Tibial nerve (tissue), 4 donors: ENCODE measurements around the gene TNFRSF21. TPM values are rescaled to one million over a fixed set of nuclear protein-coding genes. Genes with fewer than 3 reads are reported as not detected.

Experiments
- DNase-seq, 2 donors: peaks; one replicate each; pipeline ENCODE4 v3.0.0-alpha.2; 2019; ENCODE audit warnings: low spot score in 2 of 2
- H3K27ac ChIP-seq, 4 donors: fragments of 200-600 bp; sonication (generic) in 3 of 4; one replicate each; pipeline ENCODE4 v1.5.1; 2017 to 2019; ENCODE audit warnings: mild to moderate bottlenecking in 1 of 4
- H3K27me3 ChIP-seq, 2 donors: fragments of 200-600 bp; sonication (generic) in 1 of 2; one replicate each; pipeline versions ENCODE4 v1.5.1 to v1.6.0; 2017 to 2019
- H3K36me3 ChIP-seq, 3 donors: fragments of 200-600 bp; sonication (generic); one replicate each; pipeline ENCODE4 v1.5.1; 2018 to 2019
- H3K4me1 ChIP-seq, 4 donors: fragments of 200-600 bp; sonication (generic) in 3 of 4; one replicate each; pipeline ENCODE4 v1.5.1; 2017 to 2019
- H3K4me3 ChIP-seq, 4 donors: fragments of 200-600 bp; sonication (generic) in 3 of 4; one replicate each; pipeline ENCODE4 v1.5.1; 2017 to 2019; ENCODE audit warnings: mild to moderate bottlenecking in 1 of 4, moderate library complexity in 1 of 4
- H3K9me3 ChIP-seq, 4 donors: fragments of 200-600 bp; sonication (generic) in 3 of 4; one replicate each; pipeline ENCODE4 v1.5.1; 2017 to 2019
- EP300 ChIP-seq, 2 donors: sonication (generic); formaldehyde crosslinking; IDR thresholded peaks; one replicate each; pipeline ENCODE4 v1.6.1; 2017; ENCODE audit warnings: antibody characterized with exemption in 2 of 2, mild to moderate bottlenecking in 1 of 2
- POLR2A ChIP-seq, 2 donors: fragments of 450-650 bp; IDR thresholded peaks; one replicate each; pipeline ENCODE4 v1.6.1; 2017; ENCODE audit warnings: antibody characterized with exemption in 2 of 2, mild to moderate bottlenecking in 2 of 2, moderate library complexity in 2 of 2
- WGBS, 2 donors: methylation state at CpG; one replicate each; pipeline ENCODE4 v1.1.5; 2018; 5-methylcytosine and 5-hydroxymethylcytosine counted together
- total RNA-seq, 4 donors: library from RNA; depleted of rRNA; stranded (reverse); fragments of >200 nt; gene quantifications; one replicate each; pipeline ENCODE4 v1.1.0, GENCODE V29; 2016
- TF ChIP-seq, protein P1 (sequence below), 5 experiments: fragments of 200-600 bp in 3 of 5; fragments of 450-650 bp in 2 of 5; sonication (generic) in 3 of 5; IDR thresholded peaks; one replicate each; pipeline ENCODE4 v1.5.1; 2016 to 2019; ENCODE audit warnings: antibody characterized with exemption in 5 of 5, mild to moderate bottlenecking in 3 of 5, moderate library complexity in 2 of 5

Gene TNFRSF21
- total RNA-seq, 4 donors from 2014 or later, result 5.7 to 8.0 (median 7.6) TPM

DNA sequence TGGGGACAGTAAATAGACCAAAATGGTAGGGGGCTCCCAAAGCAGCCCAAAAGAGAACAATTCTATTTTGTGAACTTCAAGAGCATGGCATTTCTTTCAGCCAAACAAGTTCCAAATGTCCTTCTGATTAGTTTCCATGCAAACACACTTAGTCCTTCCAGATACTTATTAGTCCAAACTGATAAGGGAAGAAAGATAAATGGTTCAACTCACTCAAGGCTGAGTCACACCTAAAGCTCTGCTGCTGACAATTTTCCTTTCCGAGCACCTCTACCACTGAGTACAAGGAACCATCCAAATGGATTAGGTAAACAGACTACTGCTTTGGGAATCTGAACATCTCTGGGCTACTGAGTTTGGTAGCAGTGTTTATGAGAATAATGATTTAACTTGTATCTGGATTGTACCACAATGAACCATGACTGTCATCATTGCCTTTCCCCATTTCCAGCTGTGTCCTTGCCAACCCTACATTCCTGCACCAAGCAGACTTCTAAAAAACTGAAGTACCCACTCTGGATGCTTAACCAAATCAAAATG, 71.2 kb downstream of the TNFRSF21 start:
- Histone ChIP-seq H3K4me3 (no peak overlapping the region), H3K36me3 (no peaks in the 10 kb centered on the region), H3K9me3 (no peaks in the 10 kb centered on the region), H3K27ac (no peak overlapping the region), H3K27me3 (no peaks in the 10 kb centered on the region), H3K4me1 (peaks cover 0 to 5% (median 2%) of the 10 kb centered on the region in 4 donors)
- WGBS, 2 donors, result 93 to 100% methylated on average over 1 of the region's 1 CpG
- TF ChIP-seq POLR2A (IDR thresholded peaks at IDR 0.05) (no peak), EP300 (IDR thresholded peaks at IDR 0.05) (no peak)
- TF ChIP-seq, protein P1, sequence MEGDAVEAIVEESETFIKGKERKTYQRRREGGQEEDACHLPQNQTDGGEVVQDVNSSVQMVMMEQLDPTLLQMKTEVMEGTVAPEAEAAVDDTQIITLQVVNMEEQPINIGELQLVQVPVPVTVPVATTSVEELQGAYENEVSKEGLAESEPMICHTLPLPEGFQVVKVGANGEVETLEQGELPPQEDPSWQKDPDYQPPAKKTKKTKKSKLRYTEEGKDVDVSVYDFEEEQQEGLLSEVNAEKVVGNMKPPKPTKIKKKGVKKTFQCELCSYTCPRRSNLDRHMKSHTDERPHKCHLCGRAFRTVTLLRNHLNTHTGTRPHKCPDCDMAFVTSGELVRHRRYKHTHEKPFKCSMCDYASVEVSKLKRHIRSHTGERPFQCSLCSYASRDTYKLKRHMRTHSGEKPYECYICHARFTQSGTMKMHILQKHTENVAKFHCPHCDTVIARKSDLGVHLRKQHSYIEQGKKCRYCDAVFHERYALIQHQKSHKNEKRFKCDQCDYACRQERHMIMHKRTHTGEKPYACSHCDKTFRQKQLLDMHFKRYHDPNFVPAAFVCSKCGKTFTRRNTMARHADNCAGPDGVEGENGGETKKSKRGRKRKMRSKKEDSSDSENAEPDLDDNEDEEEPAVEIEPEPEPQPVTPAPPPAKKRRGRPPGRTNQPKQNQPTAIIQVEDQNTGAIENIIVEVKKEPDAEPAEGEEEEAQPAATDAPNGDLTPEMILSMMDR (IDR thresholded peaks at IDR 0.05), result no peak
- no peak for DNase-seq

DNA sequence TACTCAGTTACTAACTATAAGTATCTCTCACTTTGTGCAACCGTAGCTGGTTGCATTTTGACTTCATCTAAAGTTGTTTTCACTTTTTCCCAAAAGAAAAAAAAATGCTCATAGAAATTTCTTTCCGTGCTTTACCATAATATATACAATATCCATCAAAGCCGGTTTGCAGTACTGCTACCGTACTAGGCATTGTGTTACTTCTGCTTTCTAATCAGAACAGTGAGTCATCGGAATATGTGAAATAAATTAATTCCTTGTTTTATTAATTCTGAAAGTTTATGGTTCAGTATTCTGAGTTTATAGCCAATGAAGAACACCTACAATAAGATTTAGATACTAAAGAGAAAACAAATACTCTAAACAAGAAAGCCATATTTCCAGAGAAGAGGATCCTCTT, 72.5 kb downstream of the TNFRSF21 start:
- H3K27ac ChIP-seq, result no peak overlapping the region
- peaks cover 0 to 5% (median 2%) of the 10 kb centered on the region in 4 donors for H3K4me1 ChIP-seq
- H3K9me3 ChIP-seq, result no peaks in the 10 kb centered on the region
- no peak overlapping the region for H3K4me3 ChIP-seq
- 85 to 91% methylated on average over 5 of the region's 5 CpGs for WGBS, 2 donors
- TF ChIP-seq EP300 (IDR thresholded peaks at IDR 0.05) (no peak), POLR2A (IDR thresholded peaks at IDR 0.05) (no peak)
- TF ChIP-seq, protein P1 (IDR thresholded peaks at IDR 0.05), result no peak
- no peak for DNase-seq
- H3K27me3 ChIP-seq, result no peaks in the 10 kb centered on the region
- no peaks in the 10 kb centered on the region for H3K36me3 ChIP-seq

DNA sequence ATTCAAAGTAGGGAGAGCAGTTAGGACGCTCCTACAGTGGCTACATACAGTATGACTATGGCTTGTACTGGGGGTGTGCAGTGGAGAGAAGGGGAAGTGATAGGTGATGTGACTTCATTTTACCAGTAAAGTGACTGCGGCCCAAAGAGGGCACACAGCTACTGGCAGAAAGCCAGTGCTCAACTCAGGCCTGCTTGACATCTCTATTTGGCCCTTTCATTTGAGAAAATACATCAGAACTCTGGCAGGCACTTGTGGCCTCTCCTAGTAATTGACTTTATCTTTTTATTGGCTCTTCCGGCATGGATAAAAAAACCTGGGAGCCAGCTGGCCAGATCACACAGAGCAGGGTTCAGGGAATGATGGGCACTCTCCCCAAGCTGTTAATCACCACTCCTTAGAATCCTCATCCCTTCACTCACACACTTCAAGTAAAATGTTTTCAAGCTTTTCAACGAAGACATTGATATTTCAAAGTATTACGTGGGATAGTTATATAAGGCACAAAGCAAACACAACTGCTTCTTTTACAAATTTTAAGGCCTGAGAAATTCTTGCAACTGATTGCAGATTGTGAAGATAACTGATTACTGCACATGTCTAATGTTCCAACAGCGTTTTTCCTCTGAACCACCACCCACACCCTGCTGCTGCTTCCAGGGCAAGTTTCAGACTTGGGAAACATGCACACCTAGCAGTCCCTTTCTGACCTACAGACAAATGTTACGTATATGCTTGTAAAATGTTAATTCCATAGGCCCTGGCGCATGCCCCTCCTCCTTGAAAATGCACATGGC, 73.5 kb downstream of the TNFRSF21 start:
- DNase-seq, result no peak
- H3K27ac ChIP-seq, result no peak overlapping the region
- H3K4me3 ChIP-seq, result no peak overlapping the region
- H3K4me1 ChIP-seq, result peaks cover 0 to 5% (median 0%) of the 10 kb centered on the region in 4 donors
- no peaks in the 10 kb centered on the region for H3K9me3 ChIP-seq
- no peaks in the 10 kb centered on the region for H3K36me3 ChIP-seq
- WGBS, 2 donors, result 65 to 71% methylated on average over 8 of the region's 8 CpGs
- H3K27me3 ChIP-seq, result no peaks in the 10 kb centered on the region
- TF ChIP-seq POLR2A (IDR thresholded peaks at IDR 0.05), result no peak
- TF ChIP-seq, protein P1 (IDR thresholded peaks at IDR 0.05), result no peak
- no peak for TF ChIP-seq EP300 (IDR thresholded peaks at IDR 0.05)

DNA sequence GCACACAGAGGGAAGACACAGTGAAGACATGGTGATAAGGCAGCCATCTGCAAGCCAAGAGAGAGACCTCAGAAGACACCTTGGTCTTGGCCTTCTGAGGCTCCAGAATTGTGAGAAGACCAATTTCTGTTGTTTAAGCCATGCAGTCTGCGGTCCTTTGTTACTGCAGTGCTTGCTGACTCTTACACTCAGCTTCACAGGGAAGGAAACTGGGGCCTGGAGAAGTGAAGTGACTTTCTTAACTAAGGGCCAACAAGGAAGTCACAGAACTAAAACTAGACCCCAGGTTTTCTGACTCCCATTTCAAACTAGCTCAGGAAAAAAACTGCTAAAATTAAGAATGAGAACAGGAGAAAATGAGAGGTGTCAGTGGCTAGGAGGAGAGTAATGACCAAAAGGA, 74.3 kb downstream of the TNFRSF21 start:
- 85 to 88% methylated on average over 1 of the region's 1 CpG for WGBS, 2 donors
- no peak for DNase-seq
- Histone ChIP-seq H3K36me3 (no peaks in the 10 kb centered on the region), H3K4me1 (peaks cover 0 to 5% (median 0%) of the 10 kb centered on the region in 4 donors), H3K9me3 (no peaks in the 10 kb centered on the region), H3K27ac (no peak overlapping the region), H3K27me3 (no peaks in the 10 kb centered on the region), H3K4me3 (no peak overlapping the region)
- TF ChIP-seq EP300 (IDR thresholded peaks at IDR 0.05) (no peak), POLR2A (IDR thresholded peaks at IDR 0.05) (no peak)
- TF ChIP-seq, protein P1 (IDR thresholded peaks at IDR 0.05), result no peak

DNA sequence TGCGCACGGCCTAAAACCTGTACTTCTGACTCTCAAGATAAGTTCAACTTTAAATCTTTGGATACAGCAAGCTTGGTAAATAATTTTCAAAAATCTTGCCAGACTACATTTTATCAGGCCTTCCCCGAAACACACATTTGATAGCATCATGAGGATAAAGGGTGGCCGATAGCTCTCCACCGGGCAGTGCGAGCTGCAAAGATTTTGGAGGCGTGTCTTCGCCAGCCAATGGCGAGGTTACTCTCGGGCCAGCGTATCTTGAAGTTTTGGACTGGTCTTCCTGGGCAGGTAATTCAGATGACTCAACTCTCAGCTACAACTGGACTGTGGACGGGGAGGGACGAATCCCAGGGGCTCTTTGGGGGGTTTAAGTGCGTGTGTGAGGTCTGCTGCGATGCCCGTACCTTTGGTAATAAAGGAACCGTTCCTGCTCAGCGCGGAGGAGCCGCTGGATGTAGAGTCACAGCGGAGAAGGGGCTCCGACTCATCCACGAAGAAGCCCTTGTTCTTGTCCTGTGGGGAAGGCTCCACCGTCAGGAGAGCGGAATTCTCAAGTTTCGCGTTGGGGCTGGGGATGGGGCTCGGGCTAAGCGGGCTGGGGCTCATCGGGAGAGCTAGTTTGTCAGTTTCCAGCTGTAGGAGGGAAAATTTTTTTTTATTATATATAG, 75.3 kb downstream of the TNFRSF21 start:
- no peaks in the 10 kb centered on the region for H3K36me3 ChIP-seq
- peaks cover 0 to 5% (median 0%) of the 10 kb centered on the region in 4 donors for H3K4me1 ChIP-seq
- TF ChIP-seq POLR2A (IDR thresholded peaks at IDR 0.05) (no peak), EP300 (IDR thresholded peaks at IDR 0.05) (no peak)
- TF ChIP-seq, protein P1 (IDR thresholded peaks at IDR 0.05), result no peak
- 94% methylated on average over 30 of the region's 30 CpGs for WGBS, 2 donors
- H3K9me3 ChIP-seq, result no peaks in the 10 kb centered on the region
- no peak for DNase-seq
- H3K4me3 ChIP-seq, result no peak overlapping the region
- no peak overlapping the region for H3K27ac ChIP-seq
- H3K27me3 ChIP-seq, result no peaks in the 10 kb centered on the region
